ENCODE data around the gene FAT1. TPM values are rescaled to one million over a fixed set of nuclear protein-coding genes. Genes with fewer than 3 reads are reported as not detected.

Gene FAT1
- total and polyA plus RNA-seq, 2 donors (not counting 1 experiment from before 2014, with no cell fraction given), result 151 to 729 TPM

DNA sequence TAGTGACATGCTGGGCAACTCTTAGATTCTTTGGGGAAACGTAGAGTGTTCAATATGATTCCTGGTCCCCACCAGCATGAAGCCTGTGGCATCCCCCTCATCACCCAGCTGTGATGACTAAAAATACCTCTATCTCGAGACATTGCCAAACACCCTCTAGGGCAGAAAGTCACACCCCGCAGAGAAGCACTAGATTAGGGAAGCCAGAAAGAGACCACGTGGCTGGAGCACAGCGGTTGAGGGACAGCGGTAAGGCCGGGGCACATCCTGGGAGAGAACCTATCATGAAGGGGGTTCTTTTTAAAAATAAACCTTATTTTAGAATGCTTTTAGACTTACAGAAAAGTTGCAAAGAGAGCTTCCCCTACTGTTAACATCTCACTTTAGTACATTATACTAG lies 11.0 kb downstream of the FAT1 start:
- no peak for DNase-seq (ENCODE audit: low read depth in 2 of 2)
- TF ChIP-seq, protein P1, sequence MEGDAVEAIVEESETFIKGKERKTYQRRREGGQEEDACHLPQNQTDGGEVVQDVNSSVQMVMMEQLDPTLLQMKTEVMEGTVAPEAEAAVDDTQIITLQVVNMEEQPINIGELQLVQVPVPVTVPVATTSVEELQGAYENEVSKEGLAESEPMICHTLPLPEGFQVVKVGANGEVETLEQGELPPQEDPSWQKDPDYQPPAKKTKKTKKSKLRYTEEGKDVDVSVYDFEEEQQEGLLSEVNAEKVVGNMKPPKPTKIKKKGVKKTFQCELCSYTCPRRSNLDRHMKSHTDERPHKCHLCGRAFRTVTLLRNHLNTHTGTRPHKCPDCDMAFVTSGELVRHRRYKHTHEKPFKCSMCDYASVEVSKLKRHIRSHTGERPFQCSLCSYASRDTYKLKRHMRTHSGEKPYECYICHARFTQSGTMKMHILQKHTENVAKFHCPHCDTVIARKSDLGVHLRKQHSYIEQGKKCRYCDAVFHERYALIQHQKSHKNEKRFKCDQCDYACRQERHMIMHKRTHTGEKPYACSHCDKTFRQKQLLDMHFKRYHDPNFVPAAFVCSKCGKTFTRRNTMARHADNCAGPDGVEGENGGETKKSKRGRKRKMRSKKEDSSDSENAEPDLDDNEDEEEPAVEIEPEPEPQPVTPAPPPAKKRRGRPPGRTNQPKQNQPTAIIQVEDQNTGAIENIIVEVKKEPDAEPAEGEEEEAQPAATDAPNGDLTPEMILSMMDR (conservative IDR thresholded peaks at IDR 0.05 in 1 of 2, IDR thresholded peaks at IDR 0.05 in 1 of 2; ENCODE audit: low read depth in 1 of 2, low read length in 2 of 2), result no peak
- no peak overlapping the region for H3K4me2 ChIP-seq (ENCODE audit: extremely low read depth, insufficient read depth, low read length)
- no peak overlapping the region for H3K27ac ChIP-seq (ENCODE audit: insufficient read depth, low read length)
- H3K27me3 ChIP-seq (ENCODE audit: control insufficient read depth, insufficient read depth, low read length), result no peaks in the 10 kb centered on the region
- H3K9ac ChIP-seq (ENCODE audit: insufficient read depth, low read length), result no peak overlapping the region
- H3K36me3 ChIP-seq (ENCODE audit: control insufficient read depth, insufficient read depth, low read length), result peaks cover 11% of the 10 kb centered on the region
- no peak overlapping the region for H2AFZ ChIP-seq (ENCODE audit: low read length)
- no peaks in the 10 kb centered on the region for H3K9me3 ChIP-seq (ENCODE audit: control insufficient read depth, insufficient read depth, low read depth, low read length)
- no peak overlapping the region for H3K4me3 ChIP-seq (replicated peaks in 1 of 4; ENCODE audit: control extremely low read depth in 1 of 4, insufficient read depth in 1 of 4, low read depth in 3 of 4, low read length in 4 of 4)
- H3K79me2 ChIP-seq (ENCODE audit: control insufficient read depth, insufficient read depth, low read length), result peaks cover 92% of the 10 kb centered on the region
- H3K4me1 ChIP-seq (ENCODE audit: control insufficient read depth, extremely low read depth, insufficient read depth, low read length), result no peaks in the 10 kb centered on the region
- no peaks in the 10 kb centered on the region for H4K20me1 ChIP-seq (ENCODE audit: control insufficient read depth, extremely low read depth, insufficient read depth, low read length)

DNA sequence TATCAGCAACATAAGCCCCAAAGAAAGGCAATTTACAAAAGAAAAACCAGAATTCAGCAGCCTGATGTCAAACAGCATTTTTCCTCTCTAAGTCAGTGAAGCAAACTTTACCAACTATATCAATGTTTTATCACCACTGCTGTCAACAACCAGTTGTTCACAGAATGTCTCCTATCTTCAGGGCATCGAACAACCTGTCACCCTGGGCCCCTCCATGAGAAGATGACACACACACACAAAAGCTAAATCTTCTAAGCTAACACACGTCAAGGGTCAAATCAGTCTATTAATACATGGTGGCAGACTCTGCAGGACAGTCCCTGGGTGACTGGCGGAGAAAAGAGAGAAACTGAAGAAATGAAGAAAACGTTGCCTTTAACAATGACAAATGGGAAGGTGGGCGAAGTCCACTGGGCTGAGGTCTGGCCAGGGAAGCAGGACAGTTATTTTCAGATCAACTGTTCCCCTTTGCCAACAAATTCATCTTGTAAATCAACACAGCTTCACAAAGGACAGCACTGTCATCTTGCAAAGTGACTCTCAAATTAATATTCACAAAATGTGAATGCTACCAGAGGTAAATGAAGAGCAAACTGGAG lies 13.0 kb downstream of the FAT1 start:
- no peaks in the 10 kb centered on the region for H3K9me3 ChIP-seq (ENCODE audit: control insufficient read depth, insufficient read depth, low read depth, low read length)
- H3K79me2 ChIP-seq (ENCODE audit: control insufficient read depth, insufficient read depth, low read length), result peaks cover 92% of the 10 kb centered on the region
- no peak overlapping the region for H3K4me2 ChIP-seq (ENCODE audit: extremely low read depth, insufficient read depth, low read length)
- TF ChIP-seq EZH2 (IDR thresholded peaks at IDR 0.05; ENCODE audit: low read length, missing control alignments), result no peak
- TF ChIP-seq, protein P1 (conservative IDR thresholded peaks at IDR 0.05 in 1 of 2, IDR thresholded peaks at IDR 0.05 in 1 of 2; ENCODE audit: low read depth in 1 of 2, low read length in 2 of 2), result no peak
- H3K27me3 ChIP-seq (ENCODE audit: control insufficient read depth, insufficient read depth, low read length), result no peaks in the 10 kb centered on the region
- no peak overlapping the region for H3K9ac ChIP-seq (ENCODE audit: insufficient read depth, low read length)
- H3K4me3 ChIP-seq (replicated peaks in 1 of 4; ENCODE audit: control extremely low read depth in 1 of 4, insufficient read depth in 1 of 4, low read depth in 3 of 4, low read length in 4 of 4), result no peak overlapping the region
- H3K36me3 ChIP-seq (ENCODE audit: control insufficient read depth, insufficient read depth, low read length), result peaks cover 22% of the 10 kb centered on the region
- DNase-seq (ENCODE audit: low read depth in 2 of 2), result no peak
- H3K4me1 ChIP-seq (ENCODE audit: control insufficient read depth, extremely low read depth, insufficient read depth, low read length), result no peaks in the 10 kb centered on the region
- no peaks in the 10 kb centered on the region for H4K20me1 ChIP-seq (ENCODE audit: control insufficient read depth, extremely low read depth, insufficient read depth, low read length)
- H2AFZ ChIP-seq (ENCODE audit: low read length), result no peak overlapping the region
- H3K27ac ChIP-seq (ENCODE audit: insufficient read depth, low read length), result no peak overlapping the region

DNA sequence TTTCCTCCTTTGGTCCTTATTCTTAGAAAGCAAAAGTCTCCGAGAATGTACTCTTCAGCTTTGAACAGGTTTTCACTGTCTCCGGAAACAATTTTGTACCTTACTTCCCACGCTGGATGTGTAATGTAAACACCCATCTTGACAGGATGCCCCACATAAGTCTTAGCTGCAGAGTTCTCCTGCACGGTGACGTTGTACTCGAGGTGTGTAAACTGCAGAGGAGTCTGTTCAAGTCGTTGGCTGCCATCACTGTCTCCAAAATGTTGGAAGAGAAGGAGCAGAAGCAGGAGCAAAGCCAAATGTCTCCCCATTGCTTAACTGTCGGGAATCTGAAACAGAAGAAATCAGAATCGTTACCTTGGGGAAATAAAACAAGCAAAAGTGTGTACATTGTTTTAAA lies 14.1 kb downstream of the FAT1 start:
- no peak for DNase-seq (ENCODE audit: low read depth in 2 of 2)

More for the DNA sequence above, 14.1 kb downstream of the FAT1 start:
- Histone ChIP-seq H3K27ac (ENCODE audit: insufficient read depth, low read length) (no peak overlapping the region), H3K4me2 (ENCODE audit: extremely low read depth, insufficient read depth, low read length) (no peak overlapping the region), H4K20me1 (ENCODE audit: control insufficient read depth, extremely low read depth, insufficient read depth, low read length) (no peaks in the 10 kb centered on the region), H3K36me3 (ENCODE audit: control insufficient read depth, insufficient read depth, low read length) (peaks cover 24% of the 10 kb centered on the region), H3K79me2 (ENCODE audit: control insufficient read depth, insufficient read depth, low read length) (peaks cover 94% of the 10 kb centered on the region), H3K9ac (ENCODE audit: insufficient read depth, low read length) (no peak overlapping the region), H3K27me3 (ENCODE audit: control insufficient read depth, insufficient read depth, low read length) (no peaks in the 10 kb centered on the region), H3K9me3 (ENCODE audit: control insufficient read depth, insufficient read depth, low read depth, low read length) (no peaks in the 10 kb centered on the region), H2AFZ (ENCODE audit: low read length) (no peak overlapping the region), H3K4me3 (replicated peaks in 1 of 4; ENCODE audit: control extremely low read depth in 1 of 4, insufficient read depth in 1 of 4, low read depth in 3 of 4, low read length in 4 of 4) (no peak overlapping the region), H3K4me1 (ENCODE audit: control insufficient read depth, extremely low read depth, insufficient read depth, low read length) (no peaks in the 10 kb centered on the region)
- no peak for TF ChIP-seq EZH2 (IDR thresholded peaks at IDR 0.05; ENCODE audit: low read length, missing control alignments)
- TF ChIP-seq, protein P1 (conservative IDR thresholded peaks at IDR 0.05 in 1 of 2, IDR thresholded peaks at IDR 0.05 in 1 of 2; ENCODE audit: low read depth in 1 of 2, low read length in 2 of 2), result no peak

Measured in fibroblast of lung (primary cell).